ENCODE results near the gene FMNL1. TPM values are rescaled to one million over a fixed set of nuclear protein-coding genes. Genes with fewer than 3 reads are reported as not detected.

The FMNL1 gene
- total and polyA plus RNA-seq, 7 donors: 8.9 to 35.5 (median 11.0) TPM

DNA sequence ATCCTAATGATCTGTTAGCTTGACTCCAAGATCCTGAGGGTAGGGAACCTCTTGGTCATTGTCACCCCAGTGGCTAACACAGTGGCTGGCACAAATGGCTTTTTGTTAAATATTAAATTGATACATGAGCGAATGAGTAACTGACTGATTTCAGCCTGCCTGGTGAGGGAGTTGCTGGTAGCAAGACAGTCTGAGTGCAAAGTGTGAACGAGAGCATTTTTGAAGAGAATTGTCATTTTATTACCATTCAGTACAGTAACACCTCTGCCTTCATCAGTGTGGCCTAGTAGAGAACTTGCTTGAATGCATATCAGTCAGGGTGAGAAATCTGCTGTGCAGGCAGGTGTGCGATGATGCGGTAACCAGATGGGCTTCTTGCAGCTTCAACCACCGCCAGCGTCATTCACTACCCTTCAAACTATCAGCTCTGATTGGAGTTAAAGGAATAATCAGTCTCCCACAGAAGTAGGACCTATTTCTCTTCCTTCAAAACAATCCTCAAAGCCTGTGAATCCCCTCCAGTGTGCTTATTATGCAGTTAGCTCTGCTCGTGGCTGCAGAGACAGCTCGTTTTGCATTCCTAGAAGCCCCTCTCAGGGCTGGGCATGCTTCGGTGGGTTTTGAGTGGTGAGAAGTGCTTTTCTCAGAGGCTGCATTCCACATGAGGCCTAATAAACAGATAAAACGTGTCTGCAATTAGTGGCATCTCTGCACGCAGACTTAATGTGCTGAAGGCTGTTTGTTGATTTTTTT lies 31.0 kb upstream of the FMNL1 start:
- WGBS, 2 donors: 62 to 72% methylated on average over 11 of the region's 11 CpGs
- intact Hi-C loops (cut with DNase I): loop anchor here (10.0 kb wide), 1 partner anchor 276 kb away; the partner anchor contains the start of gene GFAP
- TF ChIP-seq POLR2AphosphoS5 (IDR thresholded peaks at IDR 0.05): no peak
- TF ChIP-seq EP300 (IDR thresholded peaks at IDR 0.05): no peak
- TF ChIP-seq POLR2A (IDR thresholded peaks at IDR 0.05): no peak
- TF ChIP-seq, protein P1, sequence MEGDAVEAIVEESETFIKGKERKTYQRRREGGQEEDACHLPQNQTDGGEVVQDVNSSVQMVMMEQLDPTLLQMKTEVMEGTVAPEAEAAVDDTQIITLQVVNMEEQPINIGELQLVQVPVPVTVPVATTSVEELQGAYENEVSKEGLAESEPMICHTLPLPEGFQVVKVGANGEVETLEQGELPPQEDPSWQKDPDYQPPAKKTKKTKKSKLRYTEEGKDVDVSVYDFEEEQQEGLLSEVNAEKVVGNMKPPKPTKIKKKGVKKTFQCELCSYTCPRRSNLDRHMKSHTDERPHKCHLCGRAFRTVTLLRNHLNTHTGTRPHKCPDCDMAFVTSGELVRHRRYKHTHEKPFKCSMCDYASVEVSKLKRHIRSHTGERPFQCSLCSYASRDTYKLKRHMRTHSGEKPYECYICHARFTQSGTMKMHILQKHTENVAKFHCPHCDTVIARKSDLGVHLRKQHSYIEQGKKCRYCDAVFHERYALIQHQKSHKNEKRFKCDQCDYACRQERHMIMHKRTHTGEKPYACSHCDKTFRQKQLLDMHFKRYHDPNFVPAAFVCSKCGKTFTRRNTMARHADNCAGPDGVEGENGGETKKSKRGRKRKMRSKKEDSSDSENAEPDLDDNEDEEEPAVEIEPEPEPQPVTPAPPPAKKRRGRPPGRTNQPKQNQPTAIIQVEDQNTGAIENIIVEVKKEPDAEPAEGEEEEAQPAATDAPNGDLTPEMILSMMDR (IDR thresholded peaks at IDR 0.05): no peak

DNA sequence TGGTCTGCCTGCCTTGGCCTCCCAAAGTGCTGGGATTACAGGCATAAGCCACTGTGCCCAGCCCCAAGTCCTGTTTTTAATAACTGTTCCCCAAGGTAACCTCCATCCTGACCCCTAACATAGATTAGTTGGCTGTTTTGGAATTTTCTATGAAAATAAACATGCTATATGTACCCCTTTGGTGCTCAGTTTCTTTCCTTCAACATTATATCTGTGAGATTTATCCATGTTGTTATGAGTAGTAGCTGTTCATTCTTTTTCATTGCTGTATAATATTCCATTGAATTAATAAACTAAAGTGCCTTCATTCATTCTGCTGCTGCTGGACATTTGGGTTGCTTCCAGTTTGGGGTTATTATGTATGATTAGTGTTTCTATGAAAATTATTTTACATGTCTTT lies 26.3 kb upstream of the FMNL1 start:
- intact Hi-C loops (cut with DNase I): loop anchor here (5.0 to 10.0 kb wide), 2 partner anchors 33 to 281 kb away; partner anchors contain the start of genes GFAP and HEXIM2
- H3K27me3 ChIP-seq: no peaks in the 10 kb centered on the region
- no peaks in the 10 kb centered on the region for H3K9me3 ChIP-seq
- no peak overlapping the region for H3K4me3 ChIP-seq
- TF ChIP-seq POLR2A (IDR thresholded peaks at IDR 0.05) (no peak), POLR2AphosphoS5 (IDR thresholded peaks at IDR 0.05) (no peak), EP300 (IDR thresholded peaks at IDR 0.05) (no peak)
- TF ChIP-seq, protein P1 (IDR thresholded peaks at IDR 0.05): no peak
- no peak for DNase-seq
- H3K27ac ChIP-seq: no peak overlapping the region
- peaks cover 0 to 15% (median 11%) of the 10 kb centered on the region in 4 donors for H3K4me1 ChIP-seq
- no peaks in the 10 kb centered on the region for H3K36me3 ChIP-seq

More for the DNA sequence above, 31.0 kb upstream of the FMNL1 start:
- H3K27ac ChIP-seq: no peak overlapping the region
- H3K4me1 ChIP-seq: no peaks in the 10 kb centered on the region
- no peak overlapping the region for H3K4me3 ChIP-seq
- H3K27me3 ChIP-seq: no peaks in the 10 kb centered on the region
- no peaks in the 10 kb centered on the region for H3K9me3 ChIP-seq
- no peaks in the 10 kb centered on the region for H3K36me3 ChIP-seq
- no peak for DNase-seq

DNA sequence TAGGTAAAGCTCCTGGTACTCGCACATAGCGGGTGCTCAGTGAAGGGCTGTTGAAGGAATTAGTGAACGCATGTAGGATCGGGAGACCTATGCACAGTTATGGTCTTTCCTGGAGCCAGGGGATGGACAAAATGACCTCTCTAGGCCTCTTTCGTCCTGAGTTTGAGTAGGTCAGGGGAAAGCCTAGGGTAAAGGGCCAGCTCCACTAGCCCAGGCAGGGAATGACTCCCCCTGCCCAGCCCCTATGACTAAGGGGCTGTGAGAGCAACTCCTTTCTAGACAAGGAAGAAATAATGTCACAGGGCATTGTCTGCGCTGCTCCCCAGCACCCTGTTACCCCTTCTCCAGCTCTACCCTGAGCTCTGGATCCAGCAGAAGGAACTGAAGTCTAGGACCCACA lies 24.6 kb upstream of the FMNL1 start:
- no peaks in the 10 kb centered on the region for H3K9me3 ChIP-seq
- peaks cover 0 to 15% (median 11%) of the 10 kb centered on the region in 4 donors for H3K4me1 ChIP-seq
- H3K27ac ChIP-seq: peak overlapping the region; percentile 58 to 77 (median 70)
- no peaks in the 10 kb centered on the region for H3K36me3 ChIP-seq
- intact Hi-C loops (cut with DNase I): loop anchor here (1.0 to 10.0 kb wide), 4 partner anchors 35 to 282 kb away; partner anchors contain the start of genes ACBD4, GFAP and HEXIM2
- DNase-seq: no peak
- TF ChIP-seq POLR2AphosphoS5 (IDR thresholded peaks at IDR 0.05): no peak
- TF ChIP-seq EP300 (IDR thresholded peaks at IDR 0.05): no peak
- TF ChIP-seq POLR2A (IDR thresholded peaks at IDR 0.05): no peak
- TF ChIP-seq, protein P1 (IDR thresholded peaks at IDR 0.05): no peak
- no peak overlapping the region for H3K4me3 ChIP-seq
- WGBS, 2 donors: 80 to 82% methylated on average over 6 of the region's 6 CpGs
- H3K27me3 ChIP-seq: no peaks in the 10 kb centered on the region

DNA sequence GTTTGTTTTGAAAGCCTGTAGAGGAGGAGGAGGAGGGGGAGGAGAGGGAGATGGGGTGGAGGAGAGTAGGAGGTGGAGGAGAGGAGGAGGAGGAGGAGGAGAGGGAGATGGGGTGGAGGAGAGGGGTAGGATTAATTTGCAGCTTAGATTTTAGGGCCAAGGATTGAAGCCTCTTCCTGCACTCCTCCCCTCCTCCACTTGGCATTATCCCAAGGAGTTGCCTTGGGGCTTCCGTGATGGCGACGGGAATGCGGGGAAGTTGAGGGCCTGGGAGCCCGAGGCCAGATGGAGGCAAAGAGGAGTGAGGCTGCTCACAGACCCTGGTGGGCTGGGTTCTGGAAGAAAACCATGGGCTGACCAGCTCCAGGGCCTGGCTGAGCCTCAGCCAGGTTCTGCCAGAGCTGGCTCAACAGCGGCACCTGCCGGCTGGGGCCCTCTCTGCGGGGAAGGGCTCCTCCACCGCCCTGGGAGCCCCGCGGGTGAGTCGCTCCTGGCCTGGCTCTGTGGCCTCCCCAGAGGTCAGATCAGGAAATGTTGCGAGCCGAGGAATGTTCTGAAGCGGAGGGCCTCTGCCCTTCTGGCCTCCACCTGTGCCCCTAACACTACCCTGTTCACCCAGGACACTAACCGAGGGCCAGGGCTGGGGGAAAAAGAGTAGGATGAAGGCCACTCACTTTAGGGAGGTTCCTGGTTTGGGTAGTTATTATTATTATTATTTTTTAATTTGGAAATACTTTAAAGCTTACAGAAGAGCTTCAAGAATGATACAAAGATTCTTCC lies 23.9 kb upstream of the FMNL1 start:
- Histone ChIP-seq H3K4me1 (peaks cover 0 to 15% (median 11%) of the 10 kb centered on the region in 4 donors), H3K9me3 (no peaks in the 10 kb centered on the region), H3K36me3 (no peaks in the 10 kb centered on the region), H3K27ac (peak overlapping the region; percentile 58 to 77 (median 70)), H3K4me3 (no peak overlapping the region), H3K27me3 (no peaks in the 10 kb centered on the region)
- TF ChIP-seq POLR2A (IDR thresholded peaks at IDR 0.05) (no peak), POLR2AphosphoS5 (IDR thresholded peaks at IDR 0.05) (peak in 3 of 4 donors; percentile 47 to 57 (median 50)), EP300 (IDR thresholded peaks at IDR 0.05) (no peak)
- TF ChIP-seq, protein P1 (IDR thresholded peaks at IDR 0.05): peak; percentile 99
- DNase-seq: peak; percentile 95
- WGBS, 2 donors: 1 to 4% methylated on average over 16 of the region's 16 CpGs
- intact Hi-C loops (cut with DNase I): loop anchor here (1.0 to 10.0 kb wide), 4 partner anchors 35 to 283 kb away; partner anchors contain the start of genes ACBD4, GFAP and HEXIM2
